Measurements from ENCODE around the gene PSD.

The PSD gene

DNA sequence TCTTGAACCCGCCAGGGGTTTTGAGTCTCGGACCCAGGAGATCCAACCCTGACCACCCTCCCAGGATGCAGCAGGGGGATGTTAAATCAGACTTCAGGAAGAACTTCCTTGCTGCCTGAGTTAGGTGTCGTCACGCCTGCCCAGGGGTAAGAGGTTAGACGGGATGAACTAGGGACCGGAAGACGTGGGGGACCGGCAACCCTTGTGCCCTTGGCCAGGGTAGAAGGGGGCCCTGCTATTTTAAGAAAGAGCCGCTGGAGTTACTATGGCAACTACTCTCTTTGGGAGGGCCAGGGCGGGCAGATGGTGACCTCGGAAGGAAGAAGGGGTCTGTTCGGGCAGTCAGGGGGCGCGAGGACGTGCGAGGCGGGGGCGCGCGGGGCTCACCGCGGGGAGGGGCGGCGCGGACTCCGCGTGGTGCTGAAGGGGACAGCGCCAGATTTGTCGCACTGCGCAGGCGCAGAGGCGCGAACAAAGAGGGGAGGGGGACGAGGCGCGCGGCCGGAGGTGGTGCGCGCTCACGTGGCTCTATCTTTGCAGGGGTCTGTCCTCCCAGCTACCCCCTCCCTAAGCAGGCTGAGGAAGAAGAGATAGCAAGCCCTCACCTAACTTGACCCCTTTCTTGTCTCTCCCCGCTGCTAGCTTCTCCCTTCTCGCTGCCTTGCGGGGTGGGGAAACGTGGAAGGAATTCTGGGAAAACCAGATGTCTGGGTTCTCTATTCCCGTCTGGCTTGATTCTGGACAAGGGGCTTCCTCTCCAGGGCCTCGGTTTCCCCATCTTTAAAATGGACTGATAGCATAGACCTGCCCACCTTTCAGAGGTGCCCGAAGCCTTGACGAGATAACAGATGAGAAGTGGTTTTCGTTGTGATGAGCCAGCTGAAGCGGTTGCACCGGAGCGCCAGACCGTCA, 940 bp upstream of the PSD start:
- peak in 1 of 2 donors; percentile 8 for DNase-seq

DNA sequence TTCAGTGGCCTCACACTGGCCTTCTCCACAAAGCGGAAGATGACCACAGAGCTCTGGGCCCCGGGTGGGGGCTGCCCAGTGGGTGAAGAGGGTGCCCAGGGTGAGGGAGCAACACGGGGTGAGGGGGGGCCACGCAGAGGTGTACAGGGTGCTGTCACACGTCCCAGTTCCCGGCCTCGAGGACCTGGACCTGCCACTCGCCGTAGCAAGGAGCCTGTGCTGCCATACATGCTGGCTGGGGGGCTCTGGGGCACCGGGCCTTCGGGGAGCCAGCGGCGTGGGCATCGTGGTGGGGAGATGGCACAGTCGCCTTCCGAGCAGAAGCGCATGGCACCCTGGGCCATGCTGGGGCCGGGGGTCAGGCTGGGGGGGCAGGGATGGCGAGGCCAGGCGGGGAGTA, 1.9 kb downstream of the PSD start:
- no peak for DNase-seq

DNA sequence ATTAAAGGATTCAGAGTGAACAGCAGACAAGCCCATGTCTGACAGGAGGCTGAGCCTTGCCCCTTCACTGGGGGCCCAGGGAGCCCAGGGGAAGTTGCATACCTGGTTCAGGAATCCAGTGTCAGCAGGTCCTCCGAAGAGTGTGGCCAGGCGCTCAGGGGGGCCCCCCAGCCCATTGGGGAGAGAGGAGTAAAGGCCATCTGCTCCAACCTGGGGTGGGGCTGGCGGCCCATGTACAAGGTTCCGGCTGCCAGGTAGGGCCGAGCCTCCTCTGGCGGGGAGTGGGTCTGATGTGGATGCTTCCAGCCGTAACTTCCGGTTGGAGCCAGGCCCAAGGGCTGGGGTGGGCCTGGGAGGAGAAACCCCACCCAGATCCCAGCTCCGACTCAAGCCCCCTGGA, 2.3 kb downstream of the PSD start:
- no peak for DNase-seq

DNA sequence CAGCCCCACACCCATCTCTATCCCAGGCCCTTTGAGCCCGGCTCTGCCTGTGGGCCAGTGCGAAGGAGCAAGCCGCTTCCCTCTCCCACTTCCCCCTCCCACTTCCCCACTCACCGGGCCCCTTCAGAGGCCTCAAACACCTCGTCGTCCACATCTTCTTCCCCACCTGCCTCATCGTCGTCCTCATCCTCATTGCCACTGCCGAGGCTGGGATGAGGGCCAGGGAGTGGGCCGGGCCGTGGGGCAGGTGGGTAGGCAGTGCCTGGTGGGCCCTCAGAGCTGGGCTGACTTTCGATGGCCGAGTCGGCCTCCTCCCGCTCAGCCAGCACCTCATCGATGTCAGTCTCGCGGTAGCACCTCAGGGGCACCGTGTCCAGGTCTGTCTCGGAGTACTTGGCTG, 3.8 kb downstream of the PSD start:
- DNase-seq = no peak

DNA sequence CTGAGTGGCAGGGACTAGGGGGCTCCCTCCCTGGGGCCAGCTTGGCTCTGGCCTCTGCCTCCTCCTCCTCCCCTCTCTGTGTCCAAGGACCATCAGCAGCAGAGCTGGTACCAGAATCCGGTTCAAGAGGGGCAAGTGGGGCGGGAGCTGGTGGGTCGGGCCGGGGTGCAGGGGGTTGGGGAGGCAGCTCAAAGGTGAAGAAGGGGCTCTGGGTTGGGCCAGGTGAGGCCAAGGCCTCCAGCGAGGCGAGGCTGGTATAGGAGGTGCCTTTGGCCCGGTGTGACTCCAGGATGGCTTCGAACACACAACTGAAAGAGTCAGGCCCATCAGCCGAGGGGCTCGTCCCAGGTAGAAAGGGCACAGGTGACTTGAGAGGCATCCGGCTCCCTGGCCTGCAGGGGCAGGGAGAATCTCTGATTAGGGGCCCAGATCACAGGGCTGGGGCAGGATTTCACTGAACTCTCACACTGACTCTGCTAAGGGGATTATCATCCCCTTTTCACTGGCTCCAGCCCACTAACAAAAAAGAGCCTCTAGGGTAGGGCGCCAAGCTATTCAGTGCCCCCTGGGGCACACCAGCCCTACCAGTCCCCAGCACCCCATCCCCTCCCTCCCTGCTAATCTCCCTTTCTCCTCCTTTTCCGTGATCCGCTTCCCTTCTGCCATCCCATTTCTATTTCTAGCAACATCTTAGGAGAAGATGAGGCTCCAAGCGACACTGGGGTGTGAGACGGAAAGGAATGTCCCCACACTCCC, 4.6 kb downstream of the PSD start:
- no peak for DNase-seq

DNA sequence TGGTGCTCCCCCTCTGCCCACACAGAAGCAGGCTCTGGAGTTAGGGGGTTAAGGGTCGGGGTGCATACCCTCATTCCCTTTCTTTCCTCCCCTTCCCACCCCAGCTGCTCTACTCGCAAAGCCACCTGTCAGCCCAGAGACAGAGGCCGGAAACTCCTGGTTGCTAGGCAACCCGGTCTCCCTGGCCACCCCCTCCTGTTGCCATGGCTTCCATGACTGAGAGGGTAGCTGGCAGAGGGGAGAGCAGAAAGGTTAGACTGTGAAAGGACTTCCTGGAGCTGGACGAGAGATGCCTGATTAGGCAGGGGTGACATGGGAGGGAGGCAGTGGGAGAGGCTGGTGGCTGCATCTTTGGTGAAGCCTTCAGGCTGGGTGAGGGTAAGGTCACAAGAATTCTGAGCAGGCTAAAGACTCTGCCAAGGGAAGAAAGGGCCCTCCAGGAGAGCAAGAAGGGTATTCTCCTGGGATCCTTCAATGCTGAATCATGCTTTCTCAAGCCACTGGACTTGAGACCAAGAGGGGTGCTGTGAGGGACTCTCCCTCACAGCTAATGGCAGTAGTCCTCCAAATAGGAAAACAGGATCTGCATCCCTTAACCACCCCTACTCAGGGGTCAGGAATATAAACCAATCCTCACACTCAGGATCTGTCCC, 5.4 kb downstream of the PSD start:
- DNase-seq = no peak

DNA sequence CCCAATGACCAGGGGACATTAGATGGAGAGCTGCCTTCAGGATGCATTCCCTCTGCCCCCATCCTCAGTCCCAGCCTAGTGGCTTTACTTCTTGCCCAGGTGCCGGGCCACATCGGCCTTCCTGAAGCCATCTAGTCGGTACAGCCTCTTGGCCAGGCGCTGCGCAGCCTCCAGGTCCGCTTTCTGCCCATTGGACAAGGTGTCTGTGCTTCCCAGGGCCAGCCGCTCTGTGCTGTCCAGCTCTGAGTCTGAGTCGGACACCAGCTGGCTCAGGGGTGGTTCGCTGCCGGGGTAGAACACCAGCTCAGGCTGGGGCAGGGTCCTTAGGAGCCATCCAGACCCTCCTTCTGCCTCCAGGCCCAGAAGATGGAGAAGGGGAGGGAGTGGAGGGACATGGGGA, 6.3 kb downstream of the PSD start:
- no peak for DNase-seq

DNA sequence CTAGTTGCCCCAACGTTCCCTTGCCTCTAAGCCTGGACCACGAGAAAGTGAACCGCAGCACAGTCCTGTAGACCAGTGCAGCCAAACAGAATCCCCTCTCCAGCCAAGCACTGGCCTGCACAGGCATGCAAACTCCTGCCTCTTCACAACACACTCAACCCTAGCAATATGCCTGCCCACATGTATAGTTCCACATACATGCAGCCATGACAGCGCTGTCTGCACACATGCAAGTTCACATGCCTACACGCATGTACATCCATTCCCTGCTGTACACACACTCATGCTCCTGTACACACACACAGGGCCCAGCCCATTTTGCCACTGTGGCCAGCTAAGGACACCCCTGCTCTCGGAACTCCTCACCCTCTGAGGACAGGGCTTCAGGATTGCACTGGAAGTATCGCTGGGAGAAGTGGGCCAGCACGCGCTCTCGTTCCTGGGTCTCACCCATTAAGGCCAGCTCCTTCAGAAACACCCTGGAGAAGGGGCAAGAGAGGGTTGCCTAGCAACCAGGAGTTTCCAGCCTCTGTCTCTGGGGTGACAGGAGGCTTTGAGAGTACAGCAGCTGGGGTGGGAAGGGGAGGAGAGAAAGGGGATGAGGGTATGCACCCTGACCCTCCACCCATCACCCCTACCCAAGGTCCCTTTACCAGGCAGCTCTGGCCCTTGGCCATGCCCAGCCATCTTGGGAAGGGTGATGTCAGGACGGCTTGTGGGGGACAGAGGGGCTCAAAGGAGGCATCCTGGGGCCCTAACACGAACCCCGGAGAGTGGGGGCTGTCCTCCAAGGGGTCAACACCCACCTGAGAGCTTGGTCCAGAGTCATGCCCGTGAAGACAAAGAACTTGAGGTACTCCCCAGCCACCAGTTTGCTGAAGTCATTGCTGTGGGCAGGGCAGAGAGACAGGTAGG, 7.0 kb downstream of the PSD start:
- DNase-seq = no peak

DNA sequence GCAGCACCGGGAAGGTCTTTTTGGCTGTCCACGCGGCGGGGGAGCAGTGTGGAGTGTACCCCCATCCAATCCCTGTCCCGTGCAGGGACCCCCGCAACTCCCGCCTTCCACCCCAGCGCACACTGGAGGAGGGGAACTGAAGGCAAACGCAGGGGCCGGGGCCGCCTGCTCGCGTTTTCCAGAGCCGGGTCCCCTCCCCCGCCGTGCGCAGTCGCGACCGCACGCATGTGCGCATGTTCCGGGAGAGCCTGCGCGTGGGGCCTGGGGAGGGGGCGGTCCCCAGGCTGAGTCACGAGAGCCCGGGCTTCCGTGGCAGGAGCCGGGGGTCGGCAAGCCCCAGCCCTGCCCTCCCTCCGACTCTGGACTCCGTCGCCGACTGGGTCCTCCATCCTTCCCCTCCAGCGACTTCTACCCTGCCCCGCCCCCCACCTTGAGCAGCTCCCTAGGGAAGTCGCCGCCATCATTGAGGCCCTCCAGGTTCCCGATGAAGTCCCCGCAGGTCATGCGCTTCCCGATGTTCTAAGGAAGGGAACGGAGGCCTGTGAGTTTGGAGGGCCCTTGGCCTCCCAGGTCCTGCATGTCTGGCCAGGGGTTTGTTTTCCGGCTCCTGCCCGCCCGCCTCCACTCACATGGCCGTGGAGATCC, 8.0 kb downstream of the PSD start:
- DNase-seq = no peak

DNA sequence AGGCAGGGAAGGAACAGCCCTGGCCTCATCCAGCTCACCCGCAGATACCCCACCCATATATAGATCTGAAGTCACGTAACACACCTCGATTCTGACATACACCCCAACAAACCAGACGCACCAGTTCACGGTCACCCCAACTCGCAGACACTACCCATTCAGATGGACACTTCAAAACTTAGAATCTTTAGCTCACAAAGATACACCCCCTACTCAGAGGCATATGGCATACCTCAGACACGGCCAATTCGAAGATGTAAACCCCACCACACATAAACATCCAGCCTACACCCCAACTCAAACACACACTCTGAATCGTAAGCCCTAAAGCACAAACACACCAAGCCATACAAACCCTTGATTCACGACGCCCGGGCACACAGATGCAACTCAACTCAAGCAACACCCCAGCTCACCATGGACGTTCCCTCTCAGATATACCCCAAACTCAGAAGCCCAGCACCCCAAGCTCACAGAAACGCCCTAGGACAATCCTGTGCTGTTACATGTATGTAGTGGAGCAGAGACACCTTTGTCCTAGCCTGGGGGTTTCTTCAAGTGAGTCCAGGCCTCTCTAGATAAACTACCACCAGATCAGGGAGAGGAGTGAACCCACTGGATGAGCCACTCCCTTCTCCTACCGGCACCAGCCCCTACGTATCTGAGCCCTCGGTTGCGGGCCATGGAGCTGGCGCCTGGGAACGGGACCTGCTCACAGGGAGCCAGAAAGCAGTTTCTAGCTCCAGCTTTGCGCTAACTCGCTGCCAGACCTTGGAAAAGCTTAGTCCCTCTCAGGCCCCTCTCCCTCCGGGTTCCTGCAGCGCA, 8.8 kb downstream of the PSD start:
- DNase-seq = no peak

DNA sequence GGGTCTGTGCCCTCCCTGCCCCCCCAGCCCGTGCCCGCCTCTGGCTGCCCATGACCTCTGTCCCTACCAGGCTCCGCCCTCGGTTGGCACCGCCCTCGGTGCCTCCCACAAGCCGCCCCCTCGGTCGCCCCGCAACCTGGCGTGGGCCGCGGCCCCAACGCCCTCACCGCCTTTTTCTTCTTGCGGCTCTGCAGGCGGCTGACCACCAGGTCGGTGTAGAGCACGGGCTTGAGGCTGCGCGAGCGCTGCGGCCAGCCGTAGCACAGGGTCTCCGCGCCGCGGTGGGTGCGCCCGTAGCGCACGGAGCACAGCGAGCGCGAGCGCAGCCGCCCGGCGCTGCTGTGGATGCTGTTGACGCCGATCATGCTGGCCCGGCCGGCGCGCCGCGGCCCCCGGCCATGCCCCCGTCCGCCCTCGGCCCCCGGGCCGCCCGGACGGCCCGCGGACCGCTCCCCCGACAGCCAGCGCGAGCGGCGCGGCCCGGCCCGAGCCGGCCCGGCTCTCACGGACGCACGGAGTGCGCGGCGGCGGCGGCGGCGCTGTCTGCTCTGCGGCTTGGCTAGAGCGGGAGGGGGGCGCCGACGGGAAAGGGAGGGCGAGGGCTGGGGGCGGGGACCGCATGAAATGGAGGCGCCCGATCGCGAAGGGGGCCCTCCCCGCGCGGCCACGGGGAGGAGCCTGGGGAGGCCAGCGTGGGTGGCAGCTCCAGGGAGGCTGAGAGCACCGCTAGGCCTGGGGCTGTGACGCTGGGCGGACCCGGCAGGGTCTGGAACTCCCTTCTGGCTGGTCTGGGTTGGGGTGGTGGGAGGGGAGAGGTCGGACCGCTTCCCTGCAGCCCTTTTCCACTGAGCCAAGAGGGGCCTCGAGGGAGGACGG, 9.6 kb downstream of the PSD start:
- DNase-seq = peak in 1 of 2 donors; percentile 36

DNA sequence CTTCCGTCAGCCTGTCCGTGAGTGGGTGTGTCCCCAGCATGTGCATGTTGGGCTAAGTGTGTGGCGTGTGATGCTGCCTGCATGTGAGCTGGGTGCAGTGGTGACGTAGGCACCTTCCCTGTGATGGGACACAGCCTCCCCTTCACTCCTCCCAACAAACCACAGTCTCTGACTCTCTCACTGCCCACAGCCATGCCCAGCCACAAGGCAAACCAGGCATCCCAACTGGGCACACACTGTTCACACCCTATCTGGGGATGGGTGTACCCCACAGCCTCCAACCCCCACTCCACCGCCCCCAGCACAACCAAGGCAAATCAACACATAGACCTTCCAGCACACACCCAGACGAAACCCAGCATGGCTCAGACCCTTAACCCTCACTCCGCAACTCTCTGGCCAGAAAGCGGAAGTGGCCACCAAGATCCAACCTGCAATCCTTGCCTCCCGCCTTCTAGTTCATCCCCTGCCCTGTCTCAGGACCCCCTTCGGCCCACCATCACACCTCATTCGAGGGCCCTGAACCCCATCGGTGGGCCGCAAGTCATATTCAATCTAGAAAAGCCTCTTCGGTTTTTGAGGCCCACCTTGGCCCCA, 10.4 kb downstream of the PSD start:
- DNase-seq = no peak

DNA sequence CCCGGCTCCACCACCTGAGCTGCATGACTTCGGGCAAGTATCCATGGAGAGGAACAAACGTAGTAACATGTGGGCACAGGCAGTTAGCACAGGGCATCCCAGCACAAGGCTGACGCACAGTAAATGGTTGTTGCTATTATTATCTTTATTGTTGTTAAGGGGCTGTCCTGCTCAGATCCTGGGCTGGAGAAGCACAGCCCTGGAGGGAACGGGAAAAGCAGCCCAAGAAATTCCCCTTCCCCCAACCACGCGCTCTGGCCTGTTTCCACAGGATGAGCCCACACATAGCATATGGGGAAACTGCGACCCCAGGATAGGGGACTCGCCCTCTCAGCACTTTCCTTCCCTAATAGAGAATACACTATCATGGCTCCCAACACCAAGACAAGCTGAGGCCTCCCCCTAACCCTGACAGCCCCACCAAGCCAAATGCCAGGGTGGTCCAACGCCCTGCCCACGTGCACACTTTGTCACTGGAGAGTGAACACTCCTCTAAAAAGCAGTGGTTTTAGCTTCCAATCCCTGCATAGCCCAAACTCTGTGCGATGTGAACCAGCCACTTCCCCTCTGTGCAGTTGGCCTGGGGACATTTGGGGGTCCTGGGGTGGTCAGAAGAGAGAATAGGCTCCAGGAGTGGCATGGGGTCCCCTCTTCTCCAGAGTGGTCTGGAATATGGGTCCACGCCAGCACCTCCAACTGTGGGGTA, 11.0 kb downstream of the PSD start:
- DNase-seq = peak; percentile 20 to 55

DNA sequence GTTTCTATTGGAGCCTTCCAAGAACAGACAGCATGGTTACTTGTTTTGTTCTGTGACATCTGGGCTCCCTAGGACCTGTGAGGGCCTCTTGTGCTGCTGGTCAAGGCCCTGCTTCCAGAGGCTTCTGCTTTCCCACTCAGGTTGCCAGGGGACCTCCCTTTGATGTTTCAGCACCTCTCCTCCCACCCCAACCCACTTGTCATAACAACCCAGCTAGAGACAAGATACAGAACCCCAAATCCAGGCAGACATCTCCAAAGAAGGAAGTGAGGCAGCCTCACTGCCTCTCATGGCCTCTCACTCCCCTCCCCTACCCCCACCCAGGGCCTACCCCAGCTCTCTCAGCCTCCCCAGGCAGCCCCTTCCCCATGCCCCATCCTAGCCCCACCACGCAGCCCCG, 11.8 kb downstream of the PSD start:
- no peak for DNase-seq

DNA sequence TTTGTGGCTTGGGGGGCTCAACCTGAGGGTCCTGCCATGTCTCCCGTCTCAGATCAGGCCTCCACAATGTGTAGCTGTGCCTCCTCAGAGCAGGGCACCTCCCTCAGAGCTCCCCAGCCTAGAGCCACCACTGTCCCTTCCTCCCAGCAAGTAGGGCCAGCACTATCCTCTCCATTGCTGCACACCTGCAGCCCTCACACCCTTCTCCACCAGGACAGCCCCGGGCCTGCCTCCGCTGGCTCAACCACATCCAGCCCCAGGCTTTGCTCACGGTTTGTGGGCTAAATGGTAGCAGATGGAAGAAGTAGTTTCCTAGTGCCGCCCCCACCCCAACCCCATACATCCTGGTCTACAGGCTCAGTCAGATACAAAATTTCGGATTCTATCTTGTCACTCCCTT, 13.0 kb downstream of the PSD start:
- DNase-seq = no peak

DNA sequence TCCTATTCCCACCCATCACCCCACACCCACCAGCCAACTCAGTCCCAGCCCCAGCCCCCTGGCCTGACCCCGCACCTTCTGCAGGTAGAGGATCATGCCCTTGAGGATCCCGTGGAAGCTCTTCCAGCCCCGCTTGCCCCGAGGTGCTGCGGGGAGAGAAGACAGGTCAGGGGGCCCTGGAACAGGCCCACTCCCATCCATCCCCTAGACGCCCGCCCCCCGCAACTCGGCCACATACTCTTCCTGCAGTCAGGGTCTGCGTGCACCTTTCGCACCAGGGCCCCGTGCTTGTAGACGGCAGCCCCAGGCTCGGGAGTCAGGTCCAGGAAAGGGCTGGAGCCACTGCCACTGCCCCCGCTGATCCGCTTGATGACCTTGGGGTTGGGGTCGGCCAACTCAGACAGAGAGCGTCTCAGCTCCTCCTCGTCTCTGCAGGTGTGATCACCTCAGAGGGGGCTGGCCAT, 13.4 kb downstream of the PSD start:
- no peak for DNase-seq

DNA sequence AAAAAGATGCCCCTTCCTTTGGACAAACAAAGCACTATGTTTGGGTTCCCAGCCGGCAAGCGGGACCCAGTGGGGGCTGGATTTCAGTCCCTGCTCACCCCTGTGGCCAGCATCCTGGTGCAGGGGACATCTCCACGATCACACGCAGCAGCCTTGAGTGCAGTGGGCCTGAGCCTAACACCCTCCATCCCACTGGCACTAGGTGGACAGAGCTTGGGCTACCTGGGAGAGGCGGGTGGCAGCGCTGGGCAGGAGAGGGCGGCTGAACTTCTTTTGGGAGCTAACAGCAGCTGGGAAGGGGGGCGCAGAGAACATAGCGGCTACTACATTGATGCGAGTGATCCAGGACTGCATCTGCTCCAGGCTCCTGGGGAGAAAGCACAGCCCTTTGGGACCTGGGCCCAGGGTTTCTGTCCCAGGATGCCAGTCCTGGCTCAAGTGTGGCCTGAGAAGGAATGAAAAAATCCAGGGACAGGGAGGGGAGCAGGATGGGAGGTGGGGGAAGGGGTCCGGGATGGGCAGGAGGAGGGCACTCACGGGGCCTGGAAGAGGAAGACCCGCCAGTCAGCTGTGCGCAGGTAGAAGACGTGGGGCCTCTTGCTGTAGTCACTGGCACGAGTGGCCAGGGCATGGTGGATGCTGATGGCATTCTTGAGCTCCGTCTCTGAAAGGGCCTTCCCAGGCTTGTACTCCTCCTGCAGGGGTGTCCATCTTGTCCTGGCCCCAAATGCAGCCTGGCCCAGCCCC, 14.1 kb downstream of the PSD start:
- DNase-seq = no peak

DNA sequence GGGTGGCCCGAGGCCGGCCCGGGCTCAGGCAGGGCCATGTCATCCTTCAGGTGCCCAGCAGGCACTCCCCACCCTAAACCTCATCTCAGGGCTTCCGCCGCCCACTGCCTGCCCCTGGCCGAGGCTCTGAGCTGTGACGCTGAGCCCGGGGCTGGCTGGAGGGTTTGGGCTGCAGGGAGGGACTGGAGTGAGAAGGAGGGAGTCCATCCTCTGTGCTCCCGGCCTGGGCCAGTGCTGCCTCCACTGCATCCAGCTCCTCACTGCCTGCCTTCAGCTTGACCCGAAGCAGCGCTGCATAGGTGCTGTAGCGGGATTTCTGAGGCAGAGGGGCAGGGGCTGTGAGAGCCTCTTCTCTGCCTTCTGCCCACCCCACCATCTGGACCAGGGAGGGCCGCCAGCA, 15.5 kb downstream of the PSD start:
- no peak for DNase-seq

Data from inflammatory macrophage (primary cell).